Fibroblast of mammary gland (primary cell): ENCODE measurements around the gene ADGRD2.

Source experiments
- DNase-seq: peaks from one replicate; pipeline ENCODE4 v3.0.0-alpha.2; 2010; ENCODE audit warnings: low read depth
- H3K4me3 ChIP-seq: 2 replicates; pipeline ENCODE4 v1.5.1; 2011; ENCODE audit warnings: low read depth, mild to moderate bottlenecking, low read length, moderate library complexity; ENCODE audit not compliant: control insufficient read depth
- CTCF ChIP-seq: conservative IDR thresholded peaks from 2 replicates; pipeline ENCODE4 v1.5.1; 2011; ENCODE audit warnings: low read depth, low read length, inconsistent platforms; ENCODE audit not compliant: control insufficient read depth, insufficient read depth

Gene ADGRD2

GRCh38 chr9:124450241-124450924 lies at the start of gene ADGRD2:
Gene ADGRD2 (plus strand): TSS chr9:124450451. CDS start chr9:124451667, 1,216 bp downstream.
- no peak for TF ChIP-seq CTCF
- H3K4me3 ChIP-seq = peak within 1 kb of the TSS; percentile 9
- DNase-seq = peak; percentile 18

GRCh38 chr9:124403246-124403645 lies 47.0 kb upstream of the ADGRD2 start:
- no peak for TF ChIP-seq CTCF

GRCh38 chr9:124409410-124409809 lies 40.8 kb upstream of the ADGRD2 start:
- no peak overlapping the region for H3K4me3 ChIP-seq
- DNase-seq = no peak
- TF ChIP-seq CTCF = no peak

More at GRCh38 chr9:124403246-124403645, 47.0 kb upstream of the ADGRD2 start:
- H3K4me3 ChIP-seq = no peak overlapping the region
- DNase-seq = no peak

GRCh38 chr9:124410321-124410913 lies 39.8 kb upstream of the ADGRD2 start:
- DNase-seq = no peak
- no peak overlapping the region for H3K4me3 ChIP-seq
- peak; percentile 32 for TF ChIP-seq CTCF

GRCh38 chr9:124411514-124412227 lies 38.6 kb upstream of the ADGRD2 start:
- DNase-seq = peak; percentile 91
- peak overlapping the region; percentile 33 for H3K4me3 ChIP-seq

GRCh38 chr9:124412228-124412575 lies 38.0 kb upstream of the ADGRD2 start:
- DNase-seq = no peak
- H3K4me3 ChIP-seq = no peak overlapping the region
- no peak for TF ChIP-seq CTCF

More at GRCh38 chr9:124411514-124412227, 38.6 kb upstream of the ADGRD2 start:
- no peak for TF ChIP-seq CTCF
